MM.1S (cell line): ENCODE results near the gene VAV3.

ENCODE experiments used
- DNase-seq: peaks from one replicate; pipeline ENCODE4 v3.0.0-alpha.2; 2015
- H2AFZ ChIP-seq: fragments of 300-600 bp; sonication (generic); 2 replicates; pipeline ENCODE4 v1.6.0; 2016; ENCODE audit warnings: antibody characterized with exemption, low read length
- H3F3A ChIP-seq: fragments of 300-600 bp; sonication (generic); 2 replicates; pipeline ENCODE4 v1.6.1; 2016; ENCODE audit warnings: mild to moderate bottlenecking, antibody characterized with exemption, low read length, moderate library complexity, mixed read lengths; ENCODE audit not compliant: insufficient read depth
- H3K27ac ChIP-seq: fragments of 300-600 bp; sonication (generic); 2 replicates; pipeline ENCODE4 v1.5.1; 2016; ENCODE audit warnings: mild to moderate bottlenecking, low read length
- H3K27me3 ChIP-seq: fragments of 300-600 bp; sonication (generic); replicated peaks from 2 replicates; pipeline ENCODE4 v1.6.0; 2016; ENCODE audit warnings: low read length; ENCODE audit not compliant: insufficient read depth
- H3K36me3 ChIP-seq: fragments of 300-600 bp; sonication (generic); replicated peaks from 2 replicates; pipeline ENCODE4 v1.6.1; 2016; ENCODE audit warnings: mild to moderate bottlenecking, low read length, mixed read lengths; ENCODE audit not compliant: insufficient read depth
- H3K4me1 ChIP-seq: fragments of 300-600 bp; sonication (generic); 2 replicates; pipeline ENCODE4 v1.6.1; 2016; ENCODE audit warnings: low read length, mixed read lengths
- H3K4me2 ChIP-seq: fragments of 300-600 bp; sonication (generic); 2 replicates; pipeline ENCODE4 v1.6.0; 2016; ENCODE audit warnings: low read depth, low read length
- H3K4me3 ChIP-seq: fragments of 300-600 bp; sonication (generic); 2 replicates; pipeline ENCODE4 v1.5.1; 2016; ENCODE audit warnings: low read length, mixed read lengths
- H3K79me2 ChIP-seq: fragments of 300-600 bp; sonication (generic); 2 replicates; pipeline ENCODE4 v1.6.1; 2016; ENCODE audit warnings: mixed run types, low read length, mixed read lengths
- H3K9ac ChIP-seq: fragments of 300-600 bp; sonication (generic); 2 replicates; pipeline ENCODE4 v1.6.1; 2016; ENCODE audit warnings: low read length, mixed read lengths
- H3K9me2 ChIP-seq: fragments of 300-600 bp; sonication (generic); replicated peaks from 2 replicates; pipeline ENCODE4 v1.6.1; 2016; ENCODE audit warnings: mild to moderate bottlenecking, low read length, mixed read lengths; ENCODE audit not compliant: insufficient read depth
- H3K9me3 ChIP-seq: fragments of 300-600 bp; sonication (generic); replicated peaks from 2 replicates; pipeline ENCODE4 v1.6.1; 2016; ENCODE audit warnings: mild to moderate bottlenecking, low read length, mixed read lengths; ENCODE audit not compliant: insufficient read depth
- H4K20me1 ChIP-seq: fragments of 300-600 bp; sonication (generic); 2 replicates; pipeline ENCODE4 v1.6.1; 2016; ENCODE audit warnings: mild to moderate bottlenecking, low read length, moderate library complexity, mixed read lengths; ENCODE audit not compliant: insufficient read depth
- EZH2 ChIP-seq: fragments of 300-600 bp; sonication (generic); optimal IDR thresholded peaks from 2 replicates; pipeline ENCODE3; 2017; ENCODE audit warnings: low read depth, mild to moderate bottlenecking, antibody characterized with exemption, low read length, mixed read lengths
- EZH2phosphoT487 ChIP-seq: fragments of 300-600 bp; sonication (generic); IDR thresholded peaks from 2 replicates; pipeline ENCODE4 v1.6.1; 2018; ENCODE audit warnings: antibody characterized with exemption, low read length
- TF ChIP-seq, protein P1 (sequence below): fragments of 300-600 bp; sonication (generic); IDR thresholded peaks from 2 replicates; pipeline ENCODE4 v1.5.1; 2016; ENCODE audit warnings: antibody characterized with exemption, low read length, mixed read lengths

The VAV3 gene

GRCh38 chr1:107690491-107690890 lies 274.5 kb downstream of the VAV3 start:
- Histone ChIP-seq H3K27ac (no peak overlapping the region), H3K36me3 (no peaks in the 10 kb centered on the region), H2AFZ (no peak overlapping the region), H4K20me1 (no peaks in the 10 kb centered on the region), H3K4me3 (no peak overlapping the region), H3K9me3 (no peaks in the 10 kb centered on the region), H3K4me2 (no peak overlapping the region), H3K27me3 (no peaks in the 10 kb centered on the region), H3K79me2 (no peaks in the 10 kb centered on the region), H3K9ac (no peak overlapping the region), H3F3A (no peaks in the 10 kb centered on the region), H3K9me2 (no peaks in the 10 kb centered on the region), H3K4me1 (no peaks in the 10 kb centered on the region)
- TF ChIP-seq, protein P1, sequence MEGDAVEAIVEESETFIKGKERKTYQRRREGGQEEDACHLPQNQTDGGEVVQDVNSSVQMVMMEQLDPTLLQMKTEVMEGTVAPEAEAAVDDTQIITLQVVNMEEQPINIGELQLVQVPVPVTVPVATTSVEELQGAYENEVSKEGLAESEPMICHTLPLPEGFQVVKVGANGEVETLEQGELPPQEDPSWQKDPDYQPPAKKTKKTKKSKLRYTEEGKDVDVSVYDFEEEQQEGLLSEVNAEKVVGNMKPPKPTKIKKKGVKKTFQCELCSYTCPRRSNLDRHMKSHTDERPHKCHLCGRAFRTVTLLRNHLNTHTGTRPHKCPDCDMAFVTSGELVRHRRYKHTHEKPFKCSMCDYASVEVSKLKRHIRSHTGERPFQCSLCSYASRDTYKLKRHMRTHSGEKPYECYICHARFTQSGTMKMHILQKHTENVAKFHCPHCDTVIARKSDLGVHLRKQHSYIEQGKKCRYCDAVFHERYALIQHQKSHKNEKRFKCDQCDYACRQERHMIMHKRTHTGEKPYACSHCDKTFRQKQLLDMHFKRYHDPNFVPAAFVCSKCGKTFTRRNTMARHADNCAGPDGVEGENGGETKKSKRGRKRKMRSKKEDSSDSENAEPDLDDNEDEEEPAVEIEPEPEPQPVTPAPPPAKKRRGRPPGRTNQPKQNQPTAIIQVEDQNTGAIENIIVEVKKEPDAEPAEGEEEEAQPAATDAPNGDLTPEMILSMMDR: no peak
- no peak for TF ChIP-seq EZH2phosphoT487
- TF ChIP-seq EZH2: no peak
- DNase-seq: no peak

GRCh38 chr1:107689733-107690132 lies 275.2 kb downstream of the VAV3 start:
- no peaks in the 10 kb centered on the region for H4K20me1 ChIP-seq
- H3K9me3 ChIP-seq: no peaks in the 10 kb centered on the region
- no peaks in the 10 kb centered on the region for H3K4me1 ChIP-seq
- TF ChIP-seq EZH2phosphoT487 (no peak), EZH2 (no peak)
- TF ChIP-seq, protein P1: no peak
- H3K27ac ChIP-seq: no peak overlapping the region
- no peak for DNase-seq
- H3K79me2 ChIP-seq: no peaks in the 10 kb centered on the region
- no peak overlapping the region for H3K4me3 ChIP-seq
- H3F3A ChIP-seq: no peaks in the 10 kb centered on the region
- no peaks in the 10 kb centered on the region for H3K9me2 ChIP-seq
- H3K36me3 ChIP-seq: no peaks in the 10 kb centered on the region
- no peak overlapping the region for H3K9ac ChIP-seq
- no peaks in the 10 kb centered on the region for H3K27me3 ChIP-seq
- H3K4me2 ChIP-seq: no peak overlapping the region
- H2AFZ ChIP-seq: no peak overlapping the region

DNA sequence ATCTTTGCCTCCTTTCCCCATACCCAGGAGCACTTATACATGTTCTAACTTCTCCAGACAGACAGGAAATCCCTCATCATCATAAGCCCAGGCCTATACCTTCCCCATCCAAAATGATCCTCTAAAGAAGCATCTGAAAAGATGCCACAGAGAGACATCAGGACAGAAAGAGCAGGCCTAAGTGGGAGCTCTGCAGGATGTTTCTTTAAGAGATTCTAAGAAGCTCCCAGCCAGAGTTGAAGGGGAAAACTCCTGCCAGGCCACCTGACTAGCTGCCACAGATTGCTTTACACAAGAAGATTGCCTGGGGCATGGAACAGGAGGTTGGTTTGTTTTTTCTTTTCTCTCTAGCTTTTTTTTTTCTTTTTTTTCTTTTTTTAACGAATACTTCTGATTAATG lies 275.8 kb downstream of the VAV3 start:
- no peaks in the 10 kb centered on the region for H3K9me2 ChIP-seq
- no peaks in the 10 kb centered on the region for H3K9me3 ChIP-seq
- no peak overlapping the region for H3K27ac ChIP-seq
- no peak overlapping the region for H3K9ac ChIP-seq
- H3K4me3 ChIP-seq: no peak overlapping the region
- H3K36me3 ChIP-seq: no peaks in the 10 kb centered on the region
- H3K79me2 ChIP-seq: no peaks in the 10 kb centered on the region
- DNase-seq: no peak
- H4K20me1 ChIP-seq: no peaks in the 10 kb centered on the region
- TF ChIP-seq EZH2: no peak
- TF ChIP-seq, protein P1: no peak
- TF ChIP-seq EZH2phosphoT487: no peak
- no peak overlapping the region for H2AFZ ChIP-seq
- no peak overlapping the region for H3K4me2 ChIP-seq
- H3K4me1 ChIP-seq: no peaks in the 10 kb centered on the region
- no peaks in the 10 kb centered on the region for H3K27me3 ChIP-seq
- no peaks in the 10 kb centered on the region for H3F3A ChIP-seq
